Neural cell (in vitro differentiated cells): ENCODE results near the gene PRICKLE2.

Experiments
- EP300 ChIP-seq: fragments of 450-650 bp; conservative IDR thresholded peaks from 2 replicates; pipeline ENCODE4 v1.6.1; 2014; ENCODE audit warnings: antibody characterized with exemption, mild to moderate bottlenecking, moderate library complexity; ENCODE audit not compliant: poor library complexity, severe bottlenecking
- EZH2 ChIP-seq: fragments of 200-600, 300-800 bp; shearing (Covaris generic), sonication (generic); IDR thresholded peaks from 2 replicates; pipeline ENCODE4 v1.6.1; 2014; ENCODE audit warnings: antibody characterized with exemption, low read length, borderline replicate concordance, mild to moderate bottlenecking; ENCODE audit not compliant: insufficient read depth, poor library complexity, severe bottlenecking
- MXI1 ChIP-seq: fragments of 450-650 bp; conservative IDR thresholded peaks from 2 replicates; pipeline ENCODE4 v1.6.1; 2014; ENCODE audit warnings: antibody characterized with exemption, mild to moderate bottlenecking; ENCODE audit not compliant: poor library complexity, severe bottlenecking
- POLR2AphosphoS5 ChIP-seq: IDR thresholded peaks from 2 replicates; pipeline ENCODE4 v1.6.1; 2012
- RAD21 ChIP-seq: fragments of 450-650 bp; conservative IDR thresholded peaks from 2 replicates; pipeline ENCODE4 v1.6.1; 2014; ENCODE audit warnings: antibody characterized with exemption, mild to moderate bottlenecking, moderate library complexity
- SMC3 ChIP-seq: fragments of 450-650 bp; conservative IDR thresholded peaks from 2 replicates; pipeline ENCODE4 v1.6.1; 2014; ENCODE audit warnings: antibody characterized with exemption, mild to moderate bottlenecking, moderate library complexity; ENCODE audit not compliant: poor library complexity
- TAF1 ChIP-seq: IDR thresholded peaks from 2 replicates; pipeline ENCODE4 v1.6.1; 2012; ENCODE audit warnings: low read depth
- TF ChIP-seq, protein P1 (sequence below): fragments of 450-650 bp; IDR thresholded peaks from 2 replicates; pipeline ENCODE4 v1.5.1; 2014; ENCODE audit warnings: antibody characterized with exemption, mild to moderate bottlenecking, moderate library complexity; ENCODE audit not compliant: poor library complexity, severe bottlenecking
- TF ChIP-seq, protein P2 (sequence below): IDR thresholded peaks from 2 replicates; pipeline ENCODE4 v1.6.1; 2012; ENCODE audit warnings: borderline replicate concordance

DNA sequence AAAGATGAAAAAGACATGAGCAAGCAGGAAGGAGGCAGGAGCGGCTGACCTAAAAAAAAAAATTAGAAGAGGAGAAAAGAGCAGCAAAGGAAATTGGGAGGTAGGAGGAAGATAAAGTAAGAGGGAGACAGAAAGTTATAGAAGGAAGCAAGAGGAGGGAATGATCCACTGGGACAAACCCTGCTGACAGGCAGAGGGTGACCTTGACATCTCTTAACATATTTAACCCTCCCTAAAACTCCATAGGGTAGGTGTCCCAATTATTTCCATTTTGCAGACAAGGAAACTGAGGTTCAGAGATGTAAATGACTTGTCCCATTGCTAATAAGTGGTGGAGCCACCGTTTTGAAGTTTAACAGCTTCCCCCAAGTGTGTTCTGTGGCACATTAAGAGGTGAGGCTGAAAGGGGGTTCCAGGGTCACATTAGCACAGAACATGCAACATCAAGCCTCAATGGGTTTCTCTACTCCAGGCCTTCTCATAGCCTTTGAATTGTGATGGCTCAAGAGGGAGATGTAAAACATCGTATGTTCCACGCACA lies 37.4 kb upstream of the PRICKLE2 start:
- TF ChIP-seq, protein P1, sequence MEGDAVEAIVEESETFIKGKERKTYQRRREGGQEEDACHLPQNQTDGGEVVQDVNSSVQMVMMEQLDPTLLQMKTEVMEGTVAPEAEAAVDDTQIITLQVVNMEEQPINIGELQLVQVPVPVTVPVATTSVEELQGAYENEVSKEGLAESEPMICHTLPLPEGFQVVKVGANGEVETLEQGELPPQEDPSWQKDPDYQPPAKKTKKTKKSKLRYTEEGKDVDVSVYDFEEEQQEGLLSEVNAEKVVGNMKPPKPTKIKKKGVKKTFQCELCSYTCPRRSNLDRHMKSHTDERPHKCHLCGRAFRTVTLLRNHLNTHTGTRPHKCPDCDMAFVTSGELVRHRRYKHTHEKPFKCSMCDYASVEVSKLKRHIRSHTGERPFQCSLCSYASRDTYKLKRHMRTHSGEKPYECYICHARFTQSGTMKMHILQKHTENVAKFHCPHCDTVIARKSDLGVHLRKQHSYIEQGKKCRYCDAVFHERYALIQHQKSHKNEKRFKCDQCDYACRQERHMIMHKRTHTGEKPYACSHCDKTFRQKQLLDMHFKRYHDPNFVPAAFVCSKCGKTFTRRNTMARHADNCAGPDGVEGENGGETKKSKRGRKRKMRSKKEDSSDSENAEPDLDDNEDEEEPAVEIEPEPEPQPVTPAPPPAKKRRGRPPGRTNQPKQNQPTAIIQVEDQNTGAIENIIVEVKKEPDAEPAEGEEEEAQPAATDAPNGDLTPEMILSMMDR, result no peak
- TF ChIP-seq, protein P2, sequence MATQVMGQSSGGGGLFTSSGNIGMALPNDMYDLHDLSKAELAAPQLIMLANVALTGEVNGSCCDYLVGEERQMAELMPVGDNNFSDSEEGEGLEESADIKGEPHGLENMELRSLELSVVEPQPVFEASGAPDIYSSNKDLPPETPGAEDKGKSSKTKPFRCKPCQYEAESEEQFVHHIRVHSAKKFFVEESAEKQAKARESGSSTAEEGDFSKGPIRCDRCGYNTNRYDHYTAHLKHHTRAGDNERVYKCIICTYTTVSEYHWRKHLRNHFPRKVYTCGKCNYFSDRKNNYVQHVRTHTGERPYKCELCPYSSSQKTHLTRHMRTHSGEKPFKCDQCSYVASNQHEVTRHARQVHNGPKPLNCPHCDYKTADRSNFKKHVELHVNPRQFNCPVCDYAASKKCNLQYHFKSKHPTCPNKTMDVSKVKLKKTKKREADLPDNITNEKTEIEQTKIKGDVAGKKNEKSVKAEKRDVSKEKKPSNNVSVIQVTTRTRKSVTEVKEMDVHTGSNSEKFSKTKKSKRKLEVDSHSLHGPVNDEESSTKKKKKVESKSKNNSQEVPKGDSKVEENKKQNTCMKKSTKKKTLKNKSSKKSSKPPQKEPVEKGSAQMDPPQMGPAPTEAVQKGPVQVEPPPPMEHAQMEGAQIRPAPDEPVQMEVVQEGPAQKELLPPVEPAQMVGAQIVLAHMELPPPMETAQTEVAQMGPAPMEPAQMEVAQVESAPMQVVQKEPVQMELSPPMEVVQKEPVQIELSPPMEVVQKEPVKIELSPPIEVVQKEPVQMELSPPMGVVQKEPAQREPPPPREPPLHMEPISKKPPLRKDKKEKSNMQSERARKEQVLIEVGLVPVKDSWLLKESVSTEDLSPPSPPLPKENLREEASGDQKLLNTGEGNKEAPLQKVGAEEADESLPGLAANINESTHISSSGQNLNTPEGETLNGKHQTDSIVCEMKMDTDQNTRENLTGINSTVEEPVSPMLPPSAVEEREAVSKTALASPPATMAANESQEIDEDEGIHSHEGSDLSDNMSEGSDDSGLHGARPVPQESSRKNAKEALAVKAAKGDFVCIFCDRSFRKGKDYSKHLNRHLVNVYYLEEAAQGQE, result no peak
- TF ChIP-seq SMC3 (no peak), EZH2 (no peak), POLR2AphosphoS5 (no peak), EP300 (no peak), TAF1 (no peak), RAD21 (no peak), MXI1 (no peak)
